ENCODE data around the gene SORCS2. TPM values are rescaled to one million over a fixed set of nuclear protein-coding genes. Genes with fewer than 3 reads are reported as not detected.

SORCS2 gene
- polyA plus RNA-seq, 3 donors: 0.46 to 0.55 TPM; not detected in 1

DNA sequence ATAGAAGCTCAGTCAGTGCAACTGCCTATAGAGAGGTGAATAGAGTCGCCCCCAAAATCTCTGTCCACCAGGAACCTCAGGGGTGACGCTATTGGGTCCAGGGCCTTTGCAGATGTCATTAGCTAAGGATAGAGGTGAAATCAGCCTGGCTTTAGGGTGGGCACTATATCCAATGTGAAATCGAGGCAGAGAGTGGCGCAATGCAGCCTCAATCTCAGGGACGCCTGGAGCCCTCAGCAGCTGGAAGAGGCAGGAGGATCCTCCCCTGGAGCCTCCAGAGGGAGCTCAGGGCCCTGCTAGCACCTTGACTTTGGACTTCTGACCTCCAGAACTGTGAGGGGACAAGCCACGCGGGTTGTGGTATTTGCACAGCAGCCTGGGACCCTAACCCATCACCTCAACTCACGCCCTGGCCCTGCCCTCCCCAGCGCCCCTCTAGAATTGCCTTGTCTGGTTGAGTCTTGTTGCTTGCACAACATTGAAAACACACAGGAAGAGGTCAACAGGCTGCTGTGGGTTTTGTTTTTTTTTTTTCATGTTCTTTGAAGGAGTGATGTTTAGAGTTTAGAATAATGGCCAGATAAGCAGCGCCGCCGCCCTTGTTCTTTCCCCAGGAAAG, 331.8 kb downstream of the SORCS2 start:
- Mint-ChIP-seq H3K4me1 (peaks cover 10% of the 10 kb centered on the region), H3K36me3 (no peaks in the 10 kb centered on the region), H3K9me3 (peaks cover 0 to 2% (median 0%) of the 10 kb centered on the region in 7 donors), H3K27me3 (ENCODE audit: low read depth in 3 of 3) (peaks cover 22 to 47% (median 41%) of the 10 kb centered on the region in 3 donors), H3K27ac (peak overlapping the region in 1 of 7 donors; percentile 57), H3K4me3 (peak overlapping the region in 1 of 2 donors; percentile 33)
- 31% methylated on average over 9 of the region's 12 CpGs for whole genome bisulfite sequencing (ENCODE audit: insufficient coverage)
- no peaks in the 10 kb centered on the region for H3K36me3 ChIP-seq (replicated peaks in 1 of 2; ENCODE audit: control insufficient read depth in 1 of 2, insufficient read depth in 2 of 2, low read length in 2 of 2)
- H3K27me3 ChIP-seq (ENCODE audit: control insufficient read depth in 2 of 2, insufficient read depth in 2 of 2, low read length in 2 of 2): peaks cover 0 to 26% of the 10 kb centered on the region in 2 donors
- H3K79me2 ChIP-seq (ENCODE audit: insufficient read depth, low read length): no peaks in the 10 kb centered on the region
- no peak overlapping the region for H2AFZ ChIP-seq (ENCODE audit: insufficient read depth, low read depth, low read length, poor library complexity, severe bottlenecking)
- TF ChIP-seq, protein P1, sequence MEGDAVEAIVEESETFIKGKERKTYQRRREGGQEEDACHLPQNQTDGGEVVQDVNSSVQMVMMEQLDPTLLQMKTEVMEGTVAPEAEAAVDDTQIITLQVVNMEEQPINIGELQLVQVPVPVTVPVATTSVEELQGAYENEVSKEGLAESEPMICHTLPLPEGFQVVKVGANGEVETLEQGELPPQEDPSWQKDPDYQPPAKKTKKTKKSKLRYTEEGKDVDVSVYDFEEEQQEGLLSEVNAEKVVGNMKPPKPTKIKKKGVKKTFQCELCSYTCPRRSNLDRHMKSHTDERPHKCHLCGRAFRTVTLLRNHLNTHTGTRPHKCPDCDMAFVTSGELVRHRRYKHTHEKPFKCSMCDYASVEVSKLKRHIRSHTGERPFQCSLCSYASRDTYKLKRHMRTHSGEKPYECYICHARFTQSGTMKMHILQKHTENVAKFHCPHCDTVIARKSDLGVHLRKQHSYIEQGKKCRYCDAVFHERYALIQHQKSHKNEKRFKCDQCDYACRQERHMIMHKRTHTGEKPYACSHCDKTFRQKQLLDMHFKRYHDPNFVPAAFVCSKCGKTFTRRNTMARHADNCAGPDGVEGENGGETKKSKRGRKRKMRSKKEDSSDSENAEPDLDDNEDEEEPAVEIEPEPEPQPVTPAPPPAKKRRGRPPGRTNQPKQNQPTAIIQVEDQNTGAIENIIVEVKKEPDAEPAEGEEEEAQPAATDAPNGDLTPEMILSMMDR (IDR thresholded peaks at IDR 0.05): no peak
- no peak overlapping the region for H3K4me2 ChIP-seq (replicated peaks; ENCODE audit: extremely low read depth, low read length, poor library complexity, severe bottlenecking)
- H3K27ac ChIP-seq (ENCODE audit: low read depth in 1 of 2, low read length in 2 of 2): no peak overlapping the region
- intact Hi-C loops (cut with micrococcal nuclease): no loop called here
- H3K9ac ChIP-seq (ENCODE audit: insufficient read depth, low read length, poor library complexity, severe bottlenecking): no peak overlapping the region
- H3K4me1 ChIP-seq (ENCODE audit: control insufficient read depth in 1 of 2, insufficient read depth in 2 of 2, low read length in 2 of 2): peaks cover 7 to 10% of the 10 kb centered on the region in 2 donors
- no peak overlapping the region for H3K4me3 ChIP-seq (replicated peaks in 1 of 3; ENCODE audit: low read depth in 2 of 3, low read length in 3 of 3)
- H3K9me3 ChIP-seq (replicated peaks in 1 of 2; ENCODE audit: control insufficient read depth in 1 of 2, insufficient read depth in 1 of 2, low read length in 2 of 2): no peaks in the 10 kb centered on the region
- no peak for DNase-seq
- H4K20me1 ChIP-seq (ENCODE audit: insufficient read depth, low read length): no peaks in the 10 kb centered on the region

DNA sequence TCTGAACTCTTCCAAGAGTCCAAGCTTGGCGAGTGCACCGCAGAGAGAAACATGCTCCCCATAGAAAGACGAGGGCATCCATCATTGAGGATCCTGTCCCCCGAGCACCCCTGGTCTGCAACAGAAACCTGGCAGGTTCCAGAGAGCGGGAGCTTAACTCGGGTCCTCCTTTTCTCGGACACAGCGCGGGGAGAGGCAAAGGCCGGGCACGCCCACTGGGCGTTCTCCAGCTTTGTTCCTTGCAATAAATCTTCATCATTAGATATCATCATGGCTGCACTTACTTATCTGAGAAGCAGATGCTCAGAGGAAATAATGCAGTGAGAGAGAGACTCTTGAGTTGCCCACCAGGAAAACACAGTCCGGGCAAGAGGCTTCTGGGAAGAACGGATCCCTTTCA, 332.5 kb downstream of the SORCS2 start:
- H3K27ac Mint-ChIP-seq: no peak overlapping the region
- H3K9me3 ChIP-seq (replicated peaks in 1 of 2; ENCODE audit: control insufficient read depth in 1 of 2, insufficient read depth in 1 of 2, low read length in 2 of 2): no peaks in the 10 kb centered on the region
- WGBS (ENCODE audit: insufficient coverage): 44% methylated on average over 8 of the region's 14 CpGs
- no peak overlapping the region for H3K4me2 ChIP-seq (replicated peaks; ENCODE audit: extremely low read depth, low read length, poor library complexity, severe bottlenecking)
- no peaks in the 10 kb centered on the region for H3K36me3 ChIP-seq (replicated peaks in 1 of 2; ENCODE audit: control insufficient read depth in 1 of 2, insufficient read depth in 2 of 2, low read length in 2 of 2)
- H3K36me3 Mint-ChIP-seq: no peaks in the 10 kb centered on the region
- H3K4me1 ChIP-seq (ENCODE audit: control insufficient read depth in 1 of 2, insufficient read depth in 2 of 2, low read length in 2 of 2): peaks cover 7 to 10% of the 10 kb centered on the region in 2 donors
- no peak for DNase-seq
- no peaks in the 10 kb centered on the region for H3K79me2 ChIP-seq (ENCODE audit: insufficient read depth, low read length)
- H3K27me3 Mint-ChIP-seq (ENCODE audit: low read depth in 3 of 3): peaks cover 23 to 50% (median 37%) of the 10 kb centered on the region in 3 donors
- H2AFZ ChIP-seq (ENCODE audit: insufficient read depth, low read depth, low read length, poor library complexity, severe bottlenecking): no peak overlapping the region
- TF ChIP-seq, protein P1 (IDR thresholded peaks at IDR 0.05): no peak
- H4K20me1 ChIP-seq (ENCODE audit: insufficient read depth, low read length): no peaks in the 10 kb centered on the region
- peaks cover 10% of the 10 kb centered on the region for H3K4me1 Mint-ChIP-seq
- no peak overlapping the region for H3K9ac ChIP-seq (ENCODE audit: insufficient read depth, low read length, poor library complexity, severe bottlenecking)
- H3K9me3 Mint-ChIP-seq: peaks cover 0 to 2% (median 0%) of the 10 kb centered on the region in 7 donors
- no peak overlapping the region for H3K4me3 ChIP-seq (replicated peaks in 1 of 3; ENCODE audit: low read depth in 2 of 3, low read length in 3 of 3)
- peaks cover 0 to 26% of the 10 kb centered on the region in 2 donors for H3K27me3 ChIP-seq (ENCODE audit: control insufficient read depth in 2 of 2, insufficient read depth in 2 of 2, low read length in 2 of 2)
- H3K4me3 Mint-ChIP-seq: peak overlapping the region in 1 of 2 donors; percentile 33
- intact Hi-C loops (cut with micrococcal nuclease): no loop called here
- H3K27ac ChIP-seq (ENCODE audit: low read depth in 1 of 2, low read length in 2 of 2): no peak overlapping the region

Measured in CD14-positive monocyte (primary cell).